ENCODE measurements around the gene ATP11A. TPM values are rescaled to one million over a fixed set of nuclear protein-coding genes. Genes with fewer than 3 reads are reported as not detected.

The ATP11A gene
- total RNA-seq, 1 experiment from 2014 or later, result 65.3 TPM

GRCh38 chr13:112722433-112723263 is 32.8 kb downstream of the ATP11A start:
- no peak overlapping the region for H3K56ac ChIP-seq (ENCODE audit: insufficient read length, low read depth, low read length)
- H3K9me3 ChIP-seq (ENCODE audit: control insufficient read depth, low read depth, low read length), result no peaks in the 10 kb centered on the region
- peaks cover under 1% of the 10 kb centered on the region; the same call in 1 of the 2 replicates for H3K79me2 ChIP-seq (ENCODE audit: insufficient read depth, low read length)
- no peak overlapping the region for H4K91ac ChIP-seq (ENCODE audit: insufficient read length, low read depth, low read length)
- no peak overlapping the region for H3K4ac ChIP-seq (ENCODE audit: low read depth, low read length)
- H2BK20ac ChIP-seq (ENCODE audit: low read depth, low read length, poor library complexity, severe bottlenecking), result no peak overlapping the region
- H3K27me3 ChIP-seq (ENCODE audit: insufficient read depth, low read length), result no peaks in the 10 kb centered on the region
- no peak overlapping the region for H3K18ac ChIP-seq (ENCODE audit: insufficient read length, low read depth, low read length)
- H3T11ph ChIP-seq (ENCODE audit: low read length), result no peak overlapping the region
- no peaks in the 10 kb centered on the region for H4K20me1 ChIP-seq (ENCODE audit: control insufficient read depth, insufficient read depth, insufficient read length)
- no peak overlapping the region for H4K5ac ChIP-seq (ENCODE audit: insufficient read length, low read depth, low read length)
- H2BK5ac ChIP-seq (ENCODE audit: insufficient read length, low read length), result no peak overlapping the region
- Mint-ChIP-seq H3K36me3 (ENCODE audit: insufficient read depth in 1 of 3, low read depth in 3 of 3) (peaks cover 2 to 46% (median 23%) of the 10 kb centered on the region in 3 experiments; a peak in 6 of 7 replicates), H3K27ac (peak overlapping the region; percentile 6 to 88 (median 12); a peak in 5 of 7 replicates), H3K9me3 (peaks cover 10 to 25% of the 10 kb centered on the region in 2 experiments), H3K27me3 (ENCODE audit: low read depth) (no peaks in the 10 kb centered on the region), H3K4me1 (peaks cover 67% of the 10 kb centered on the region in 2 experiments), H3K4me3 (no peak overlapping the region)
- no CpG with 5 or more reads among the region's 19 CpGs for WGBS (ENCODE audit: extremely low coverage, insufficient read length, low lambda C conversion rate)
- no peak overlapping the region for H2BK120ac ChIP-seq (ENCODE audit: low read depth, low read length, poor library complexity, severe bottlenecking)
- no peak overlapping the region for H2AFZ ChIP-seq (ENCODE audit: low read length)
- DNase-seq, result no peak
- H3K23ac ChIP-seq (ENCODE audit: insufficient read length, low read depth, low read length), result no peak overlapping the region
- H2AK5ac ChIP-seq (ENCODE audit: insufficient read length, low read length), result no peak overlapping the region
- no peaks in the 10 kb centered on the region for H3K79me1 ChIP-seq (ENCODE audit: insufficient read depth, low read depth, low read length, poor library complexity, severe bottlenecking)
- H3K4me1 ChIP-seq (ENCODE audit: insufficient read depth, low read length), result peaks cover 8% of the 10 kb centered on the region; the same call in 1 of the 2 replicates
- H3K27ac ChIP-seq (ENCODE audit: insufficient read length, low read depth, low read length), result no peak overlapping the region
- no peak for TF ChIP-seq CTCF (conservative IDR thresholded peaks at IDR 0.05)
- no peak overlapping the region for H3K9ac ChIP-seq (ENCODE audit: extremely low read depth, insufficient read length, low read length)
- H4K8ac ChIP-seq (replicated peaks; ENCODE audit: insufficient read length, low read depth, low read length), result no peak overlapping the region
- H3K23me2 ChIP-seq (ENCODE audit: insufficient read length, low read depth, low read length, poor library complexity, severe bottlenecking), result no peaks in the 10 kb centered on the region
- H2BK12ac ChIP-seq (ENCODE audit: insufficient read length, low read depth, low read length), result no peak overlapping the region
- H3K4me2 ChIP-seq (ENCODE audit: insufficient read depth, insufficient read length, low read length), result no peak overlapping the region
- H3K14ac ChIP-seq (ENCODE audit: insufficient read depth, low read length), result no peak overlapping the region
- no peak overlapping the region for H2BK15ac ChIP-seq (ENCODE audit: low read depth, low read length)

Measured in H9 (cell line).